Lower leg skin (tissue), 4 donors: ENCODE data around the gene CDC37. TPM values are rescaled to one million over a fixed set of nuclear protein-coding genes. Genes with fewer than 3 reads are reported as not detected.

Source experiments
- DNase-seq, 2 donors: peaks; one replicate each; pipeline ENCODE4 v3.0.0-alpha.2; 2019; ENCODE audit warnings: low spot score in 2 of 2
- H3K4me3 ChIP-seq: fragments of 200-600 bp; sonication (generic); 2 replicates; pipeline ENCODE4 v1.5.1; 2017; ENCODE audit warnings: mild to moderate bottlenecking, low read depth; ENCODE audit not compliant: poor library complexity, severe bottlenecking
- CTCF ChIP-seq, 3 donors: fragments of 450-650 bp; IDR thresholded peaks; one replicate each; pipeline ENCODE4 v1.5.1; 2016; ENCODE audit warnings: antibody characterized with exemption in 3 of 3, mild to moderate bottlenecking in 3 of 3, moderate library complexity in 2 of 3
- POLR2A ChIP-seq, 2 donors: fragments of 450-650 bp; IDR thresholded peaks; one replicate each; pipeline ENCODE4 v1.6.1; 2016 to 2017; ENCODE audit warnings: antibody characterized with exemption in 2 of 2, mild to moderate bottlenecking in 1 of 2, moderate library complexity in 1 of 2
- WGBS, 2 donors: methylation state at CpG; one replicate each; pipeline ENCODE4 v1.1.5; 2018; 5-methylcytosine and 5-hydroxymethylcytosine counted together
- intact Hi-C: fragments of 100-400 bp; cut with DNase I; formaldehyde crosslinking; loops from one replicate; pipeline ENCODE4 v1.15.0; 2023; ENCODE audit warnings: low total_unique reads
- total RNA-seq, 4 donors: library from RNA; depleted of rRNA; stranded (reverse); fragments of >200 nt; gene quantifications; one replicate each; pipeline ENCODE4 v1.1.0, GENCODE V29; 2016

CDC37 gene
- total RNA-seq = 100 to 1,000 TPM in 3 of 4 donors, 10 to 100 TPM in 1; 92.8 to 142 (median 120) TPM

- TF ChIP-seq CTCF (IDR thresholded peaks at IDR 0.05) (no peak), POLR2A (IDR thresholded peaks at IDR 0.05) (no peak)
- 0 to 1% methylated on average over 58 to 61 of the region's 69 CpGs for WGBS, 2 donors
- peak; percentile 95 to 99 for DNase-seq
- H3K4me3 ChIP-seq = peak within 1 kb of the TSS; percentile 81
- intact Hi-C loops = no loop called here
Measured at GRCh38 chr19:10403137-10404021, at the start of gene CDC37. Gene CDC37, minus strand, starts transcription at chr19:10403542. Its CDS starts 63 bp downstream, at chr19:10403479.

GRCh38 chr19:10450853-10451609 lies 47.7 kb upstream of the CDC37 start:
- H3K4me3 ChIP-seq = no peak overlapping the region
- intact Hi-C loops = no loop called here
- 69 to 70% methylated on average over 21 to 23 of the region's 25 CpGs for WGBS, 2 donors
- no peak for DNase-seq
- TF ChIP-seq POLR2A (IDR thresholded peaks at IDR 0.05) (no peak), CTCF (IDR thresholded peaks at IDR 0.05) (no peak)

DNA sequence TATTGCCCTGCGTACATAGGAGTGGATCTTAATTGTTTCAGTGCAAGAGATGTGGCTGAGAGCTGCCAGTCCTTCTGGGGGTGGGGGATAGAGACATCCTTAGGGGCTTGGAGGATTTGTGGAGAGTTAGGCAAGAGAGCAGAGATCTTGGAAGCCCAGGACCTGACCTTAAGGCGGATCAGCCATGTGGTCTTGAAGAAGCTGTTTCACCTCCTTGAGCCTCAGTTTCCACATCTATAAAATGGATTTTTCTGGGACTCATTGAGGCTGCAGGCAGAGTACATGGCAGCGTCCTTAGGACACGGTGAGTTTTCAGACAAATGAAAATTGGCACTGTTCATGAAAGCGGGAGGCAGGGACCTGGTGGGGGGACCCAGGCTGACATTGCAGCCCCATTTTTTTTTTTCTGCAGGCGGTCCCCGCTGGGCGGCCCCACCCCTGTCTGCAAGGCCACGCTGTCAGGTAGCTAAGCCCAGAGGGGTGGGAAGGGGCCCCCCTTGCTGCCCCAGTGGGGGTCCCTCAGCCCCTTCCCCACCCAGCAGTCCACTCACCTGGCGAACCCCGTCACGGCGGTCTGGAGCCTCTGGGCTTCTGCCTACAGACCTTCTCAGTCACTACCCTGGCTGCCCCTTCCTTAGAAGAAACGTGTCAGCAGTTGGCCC lies 47.0 kb upstream of the CDC37 start:
- DNase-seq = no peak
- 78 to 86% methylated on average over 14 of the region's 14 CpGs for WGBS, 2 donors
- H3K4me3 ChIP-seq = no peak overlapping the region
- no peak for TF ChIP-seq POLR2A (IDR thresholded peaks at IDR 0.05)
- no peak for TF ChIP-seq CTCF (IDR thresholded peaks at IDR 0.05)
- intact Hi-C loops = no loop called here

DNA sequence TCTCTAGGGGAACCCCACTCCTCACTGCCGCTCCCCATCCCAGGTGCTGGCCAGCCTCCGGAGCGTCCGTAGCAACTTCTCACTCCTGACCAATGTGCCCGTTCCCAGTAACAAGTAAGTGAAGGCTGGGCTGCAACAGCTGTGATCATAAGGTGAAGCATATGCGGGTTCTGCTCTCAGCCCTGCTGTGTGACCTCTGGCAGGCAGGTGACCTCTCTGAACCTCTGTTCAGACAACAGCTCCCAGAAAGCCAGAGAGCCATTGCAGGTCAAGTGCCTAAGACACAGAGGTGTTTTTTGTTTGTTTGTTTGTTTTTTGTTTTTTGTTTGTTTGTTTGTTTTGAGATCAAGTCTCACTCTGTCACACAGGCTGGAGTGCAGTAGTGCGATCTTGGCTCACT lies 45.7 kb upstream of the CDC37 start:
- 93 to 94% methylated on average over 7 of the region's 7 CpGs for WGBS, 2 donors
- TF ChIP-seq POLR2A (IDR thresholded peaks at IDR 0.05) = no peak
- TF ChIP-seq CTCF (IDR thresholded peaks at IDR 0.05) = no peak
- intact Hi-C loops = no loop called here
- DNase-seq = no peak
- H3K4me3 ChIP-seq = no peak overlapping the region

- TF ChIP-seq CTCF (IDR thresholded peaks at IDR 0.05) (no peak), POLR2A (IDR thresholded peaks at IDR 0.05) (no peak)
- intact Hi-C loops = no loop called here
- WGBS, 2 donors = 93% methylated on average over 3 of the region's 3 CpGs
- no peak overlapping the region for H3K4me3 ChIP-seq
- DNase-seq = no peak
Measured at GRCh38 chr19:10442698-10443097, 39.4 kb upstream of the CDC37 start.
